Fibroblast of skin of left quadriceps (primary cell): ENCODE results near the gene ENHO.

Experiments
- DNase-seq, 2 experiments: peaks; one replicate each; pipeline ENCODE4 v3.0.0-alpha.2; 2013; ENCODE audit warnings: low read depth in 2 of 2

Gene ENHO

DNA sequence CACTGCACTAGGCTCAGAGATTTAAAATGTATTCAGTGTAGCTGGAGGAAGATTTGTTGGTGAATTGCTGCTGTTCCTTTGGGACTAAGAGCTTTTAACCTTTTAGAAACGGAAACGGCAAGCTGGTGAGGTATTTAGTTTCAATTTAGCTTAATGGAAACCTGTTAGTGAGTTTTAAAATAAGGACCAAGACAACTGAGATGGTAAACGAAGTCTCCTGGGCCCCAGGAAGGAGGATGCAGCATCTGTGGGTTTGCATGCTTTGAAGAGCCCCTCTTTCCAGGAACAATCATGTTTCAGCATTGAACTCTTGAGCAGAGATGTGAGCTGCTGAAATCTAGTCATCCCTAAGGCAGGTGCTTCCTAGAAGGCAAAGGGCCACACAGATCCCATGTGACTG, 47.7 kb downstream of the ENHO start:
- DNase-seq, result no peak
